NCI-H1092 treated with DMSO at 0.1 percent for 48 hours (cell line): ENCODE data around the gene FOXP2.
"Not testable (repeated sequence)": the region's sequence is repeated elsewhere in the genome, so short reads cannot be mapped to it uniquely, and the experiment has no call there.

ENCODE experiments used
- DNase-seq: peaks from one replicate; lab custom pipeline; 2025; lab: John Stamatoyannopoulos, UW

The FOXP2 gene

GRCh38 chr7:114422507-114423501 is 8.2 kb downstream of the FOXP2 start:
- DNase-seq, result no peak

- DNase-seq, result no peak
Observed at GRCh38 chr7:114426382-114426781, 11.8 kb downstream of the FOXP2 start.

- peak; percentile 51 for DNase-seq
Observed at GRCh38 chr7:114426824-114427223, 12.2 kb downstream of the FOXP2 start.

- no peak for DNase-seq
Observed at GRCh38 chr7:114428211-114428610, 13.6 kb downstream of the FOXP2 start.

- no peak for DNase-seq
Observed at GRCh38 chr7:114431189-114431588, 16.6 kb downstream of the FOXP2 start.

- DNase-seq, result no peak
Observed at GRCh38 chr7:114432061-114432460, 17.4 kb downstream of the FOXP2 start.

- DNase-seq, result no peak
Observed at GRCh38 chr7:114432703-114433102, 18.1 kb downstream of the FOXP2 start.

- no peak for DNase-seq
Observed at GRCh38 chr7:114439581-114439980, 25.0 kb downstream of the FOXP2 start.

GRCh38 chr7:114440927-114441326 is 26.3 kb downstream of the FOXP2 start:
- DNase-seq, result not testable (repeated sequence)

GRCh38 chr7:114444196-114444595 is 29.6 kb downstream of the FOXP2 start:
- DNase-seq, result no peak

GRCh38 chr7:114450431-114450830 is 35.8 kb downstream of the FOXP2 start:
- no peak for DNase-seq

GRCh38 chr7:114459574-114459973 is 45.0 kb downstream of the FOXP2 start:
- no peak for DNase-seq

GRCh38 chr7:114460021-114460420 is 45.4 kb downstream of the FOXP2 start:
- no peak for DNase-seq

GRCh38 chr7:114466917-114467316 is 52.3 kb downstream of the FOXP2 start:
- no peak for DNase-seq

- no peak for DNase-seq
Observed at GRCh38 chr7:114468844-114469243, 54.2 kb downstream of the FOXP2 start.

GRCh38 chr7:114472896-114473512 is 58.4 kb downstream of the FOXP2 start:
- no peak for DNase-seq

GRCh38 chr7:114478384-114478783 is 63.8 kb downstream of the FOXP2 start:
- no peak for DNase-seq

- peak; percentile 11 for DNase-seq
Observed at GRCh38 chr7:114481999-114482398, 67.4 kb downstream of the FOXP2 start.

GRCh38 chr7:114484226-114484625 is 69.6 kb downstream of the FOXP2 start:
- no peak for DNase-seq

- DNase-seq, result no peak
Observed at GRCh38 chr7:114487174-114487573, 72.6 kb downstream of the FOXP2 start.

GRCh38 chr7:114488696-114489095 is 74.1 kb downstream of the FOXP2 start:
- no peak for DNase-seq

- not testable (repeated sequence) for DNase-seq
Observed at GRCh38 chr7:114497491-114497890, 82.9 kb downstream of the FOXP2 start.
